GM19239 (cell line): ENCODE data around the gene COMMD3.
"Not testable (repeated sequence)": the region's sequence is repeated elsewhere in the genome, so short reads cannot be mapped to it uniquely, and the experiment has no call there.

ENCODE experiments used
- DNase-seq: peaks from one replicate; pipeline ENCODE4 v3.0.0; 2011; ENCODE audit warnings: low spot score; ENCODE audit not compliant: insufficient read length
- FAIRE-seq: peaks from 2 replicates; lab custom pipeline; 2011; peaks lifted over from hg19 to GRCh38; lab: Jason Lieb, UNC

The COMMD3 gene

GRCh38 chr10:22335173-22335933 is 19.2 kb downstream of the COMMD3 start:
- DNase-seq (peak; percentile 70), FAIRE-seq (peak; percentile 91)

GRCh38 chr10:22338185-22338900 is 22.2 kb downstream of the COMMD3 start:
- DNase-seq (no peak), FAIRE-seq (no peak)

- FAIRE-seq (no peak), DNase-seq (no peak)
Observed at GRCh38 chr10:22338931-22339330, 22.7 kb downstream of the COMMD3 start.

GRCh38 chr10:22339761-22340328 is 23.7 kb downstream of the COMMD3 start:
- FAIRE-seq (no peak), DNase-seq (no peak)

GRCh38 chr10:22340329-22341189 is 24.4 kb downstream of the COMMD3 start:
- FAIRE-seq: peak; percentile 85
- DNase-seq: peak; percentile 67

- peak; percentile 74 for FAIRE-seq
- DNase-seq: no peak
Observed at GRCh38 chr10:22341190-22341925, 25.2 kb downstream of the COMMD3 start.

- DNase-seq: no peak
- peak; percentile 51 for FAIRE-seq
Observed at GRCh38 chr10:22341926-22342196, 25.7 kb downstream of the COMMD3 start.

GRCh38 chr10:22342421-22342820 is 26.2 kb downstream of the COMMD3 start:
- peak; percentile 70 for FAIRE-seq

GRCh38 chr10:22343731-22344130 is 27.5 kb downstream of the COMMD3 start:
- no peak for DNase-seq
- FAIRE-seq: no peak

More at GRCh38 chr10:22342421-22342820, 26.2 kb downstream of the COMMD3 start:
- DNase-seq: no peak

- FAIRE-seq (peak; percentile 85), DNase-seq (no peak)
Observed at GRCh38 chr10:22344249-22344648, 28.1 kb downstream of the COMMD3 start.

GRCh38 chr10:22344781-22345300 is 28.7 kb downstream of the COMMD3 start:
- no peak for DNase-seq
- no peak for FAIRE-seq

GRCh38 chr10:22345301-22346095 is 29.3 kb downstream of the COMMD3 start, which contains the start of gene SPAG6:
SPAG6 (plus strand) TSS chr10:22345496; CDS start chr10:22345612, 116 bp downstream.
- FAIRE-seq (peak; percentile 4), DNase-seq (no peak)

GRCh38 chr10:22346096-22346661 is 30.0 kb downstream of the COMMD3 start:
- DNase-seq (no peak), FAIRE-seq (no peak)

GRCh38 chr10:22349755-22350154 is 33.6 kb downstream of the COMMD3 start:
- peak; percentile 49 for FAIRE-seq
- DNase-seq: no peak

- DNase-seq (no peak), FAIRE-seq (no peak)
Observed at GRCh38 chr10:22351131-22351703, 35.0 kb downstream of the COMMD3 start.

GRCh38 chr10:22356324-22356873 is 40.2 kb downstream of the COMMD3 start:
- FAIRE-seq: no peak

GRCh38 chr10:22357770-22358169 is 41.6 kb downstream of the COMMD3 start:
- DNase-seq, FAIRE-seq: not testable (repeated sequence)

More at GRCh38 chr10:22356324-22356873, 40.2 kb downstream of the COMMD3 start:
- DNase-seq: no peak

- FAIRE-seq (no peak), DNase-seq (no peak)
Observed at GRCh38 chr10:22363305-22363704, 47.1 kb downstream of the COMMD3 start.
